Smooth muscle cell (in vitro differentiated cells): Measurements from ENCODE around the gene ASIP. TPM values are rescaled to one million over a fixed set of nuclear protein-coding genes. Genes with fewer than 3 reads are reported as not detected.
"Not testable (repeated sequence)": the region's sequence is repeated elsewhere in the genome, so short reads cannot be mapped to it uniquely, and the experiment has no call there.

Experiments used
- DNase-seq: peaks from one replicate; lab custom pipeline; 2025; ENCODE audit not compliant: unreplicated experiment; lab: John Stamatoyannopoulos, UW
- H2AFZ ChIP-seq: fragments of 200-600 bp; sonication (generic); 2 replicates; pipeline ENCODE4 v1.6.0; 2016; ENCODE audit warnings: antibody characterized with exemption, low read depth, mild to moderate bottlenecking
- H3F3A ChIP-seq: fragments of 200-600 bp; sonication (generic); 2 replicates; pipeline ENCODE4 v1.6.0; 2017; ENCODE audit warnings: antibody characterized with exemption, low read depth
- H3K27ac ChIP-seq: fragments of 200-600 bp; sonication (generic); 2 replicates; pipeline ENCODE4 v1.5.1; 2016; ENCODE audit warnings: low read depth, mild to moderate bottlenecking
- H3K27me3 ChIP-seq: fragments of 200-600 bp; sonication (generic); 2 replicates; pipeline ENCODE4 v1.6.1; 2016; ENCODE audit warnings: low read depth, mild to moderate bottlenecking
- H3K36me3 ChIP-seq: fragments of 200-600 bp; sonication (generic); 2 replicates; pipeline ENCODE4 v1.5.1; 2016; ENCODE audit warnings: low read depth
- H3K4me1 ChIP-seq: fragments of 200-600 bp; sonication (generic); 2 replicates; pipeline ENCODE4 v1.5.1; 2016; ENCODE audit warnings: low read depth
- H3K4me2 ChIP-seq: fragments of 200-600 bp; sonication (generic); 2 replicates; pipeline ENCODE4 v1.6.0; 2016; ENCODE audit warnings: mild to moderate bottlenecking
- H3K4me3 ChIP-seq: fragments of 200-600 bp; sonication (generic); 2 replicates; pipeline ENCODE4 v1.5.1; 2016; ENCODE audit warnings: mild to moderate bottlenecking
- H3K79me2 ChIP-seq: fragments of 200-600 bp; sonication (generic); 2 replicates; pipeline ENCODE4 v1.6.0; 2016; ENCODE audit warnings: low read depth, mild to moderate bottlenecking
- H3K9ac ChIP-seq: fragments of 200-600 bp; sonication (generic); 2 replicates; pipeline ENCODE4 v1.6.0; 2016; ENCODE audit warnings: low read depth
- H3K9me3 ChIP-seq: fragments of 200-600 bp; sonication (generic); replicated peaks from 2 replicates; pipeline ENCODE4 v1.5.1; 2016; ENCODE audit warnings: low read depth
- H4K20me1 ChIP-seq: fragments of 200-600 bp; sonication (generic); 2 replicates; pipeline ENCODE4 v1.6.0; 2016; ENCODE audit warnings: low read depth
- CTCF ChIP-seq: fragments of 200-600 bp; sonication (generic); IDR thresholded peaks from 2 replicates; pipeline ENCODE4 v1.5.1; 2017; ENCODE audit warnings: borderline replicate concordance, mild to moderate bottlenecking, antibody characterized with exemption; ENCODE audit not compliant: insufficient read depth, poor library complexity, severe bottlenecking
- WGBS: methylation state at CpG from one replicate; pipeline ENCODE4 v1.1.7; 2016; ENCODE audit warnings: low lambda C conversion rate; 5-methylcytosine and 5-hydroxymethylcytosine counted together
- polyA plus RNA-seq: library from polyadenylated mRNA; unstranded; fragments of >200 nt; fragmentation: Nextera tagmentation; extraction: Ambion mirVana; gene quantifications from 2 replicates; pipeline ENCODE4 v1.2.1, GENCODE V29; 2016
- total RNA-seq: library from RNA; depleted of rRNA; stranded (reverse); fragments of >200 nt; gene quantifications from 2 replicates; pipeline ENCODE4 v1.2.3, GENCODE V29; 2014

The ASIP gene
- total and polyA plus RNA-seq, 2 experiments from 2014 or later: not detected

GRCh38 chr20:34251619-34252018, 10.4 kb downstream of the ASIP start:
- no peaks in the 10 kb centered on the region for H4K20me1 ChIP-seq
- H3F3A ChIP-seq: no peaks in the 10 kb centered on the region
- no peaks in the 10 kb centered on the region for H3K4me1 ChIP-seq
- no peak overlapping the region for H3K4me3 ChIP-seq
- 98% methylated on average over 2 of the region's 2 CpGs for WGBS
- DNase-seq: no peak
- H3K4me2 ChIP-seq: no peak overlapping the region
- no peaks in the 10 kb centered on the region for H3K36me3 ChIP-seq
- no peaks in the 10 kb centered on the region for H3K27me3 ChIP-seq
- H3K9ac ChIP-seq: no peak overlapping the region
- no peak for TF ChIP-seq CTCF
- H3K79me2 ChIP-seq: no peaks in the 10 kb centered on the region
- H3K9me3 ChIP-seq: no peaks in the 10 kb centered on the region
- no peak overlapping the region for H2AFZ ChIP-seq
- no peak overlapping the region for H3K27ac ChIP-seq

- not testable (repeated sequence) for H3K9ac ChIP-seq, H3F3A ChIP-seq, H3K79me2 ChIP-seq, H3K4me1 ChIP-seq, H4K20me1 ChIP-seq, H3K4me3 ChIP-seq, H2AFZ ChIP-seq, H3K9me3 ChIP-seq, H3K36me3 ChIP-seq, DNase-seq, H3K27ac ChIP-seq, H3K4me2 ChIP-seq, H3K27me3 ChIP-seq
- 36% methylated on average over 7 of the region's 7 CpGs for WGBS
Observed at GRCh38 chr20:34252431-34253086, 11.3 kb downstream of the ASIP start.

- H3K4me1 ChIP-seq: no peaks in the 10 kb centered on the region
- H3K4me3 ChIP-seq: no peak overlapping the region
- no peaks in the 10 kb centered on the region for H4K20me1 ChIP-seq
- no peaks in the 10 kb centered on the region for H3K27me3 ChIP-seq
- no peak for TF ChIP-seq CTCF
- WGBS: 62% methylated on average over 1 of the region's 1 CpG
- no peaks in the 10 kb centered on the region for H3K36me3 ChIP-seq
- H3K9ac ChIP-seq: no peak overlapping the region
- H3K79me2 ChIP-seq: no peaks in the 10 kb centered on the region
- H3F3A ChIP-seq: no peaks in the 10 kb centered on the region
- no peak overlapping the region for H3K4me2 ChIP-seq
- no peak overlapping the region for H2AFZ ChIP-seq
- H3K9me3 ChIP-seq: no peaks in the 10 kb centered on the region
- no peak overlapping the region for H3K27ac ChIP-seq
- no peak for DNase-seq
Observed at GRCh38 chr20:34254979-34255378, 13.8 kb downstream of the ASIP start.

GRCh38 chr20:34256629-34257124, 15.5 kb downstream of the ASIP start:
- no peak for DNase-seq
- Histone ChIP-seq H3K4me3 (no peak overlapping the region), H3K36me3 (no peaks in the 10 kb centered on the region), H3K4me1 (no peaks in the 10 kb centered on the region), H3K79me2 (no peaks in the 10 kb centered on the region), H3F3A (no peaks in the 10 kb centered on the region), H3K9me3 (no peaks in the 10 kb centered on the region), H2AFZ (no peak overlapping the region), H3K4me2 (no peak overlapping the region), H4K20me1 (no peaks in the 10 kb centered on the region), H3K27ac (no peak overlapping the region), H3K9ac (no peak overlapping the region), H3K27me3 (no peaks in the 10 kb centered on the region)
- 75% methylated on average over 5 of the region's 5 CpGs for WGBS
- TF ChIP-seq CTCF: no peak
